Right renal cortex interstitium (tissue), 3 donors: ENCODE measurements around the gene TMEM242. TPM values are rescaled to one million over a fixed set of nuclear protein-coding genes. Genes with fewer than 3 reads are reported as not detected.

Source experiments
- DNase-seq, 3 donors: peaks; one replicate each; pipeline ENCODE4 v3.0.0-alpha.2; 2013; ENCODE audit warnings: low read depth in 3 of 3, low spot score in 2 of 3
- polyA plus RNA-seq, 3 donors: library from polyadenylated mRNA; unstranded; fragments of 120-200 nt; gene quantifications; one replicate each; pipeline ENCODE4 v1.2.1, GENCODE V29; 2013; ENCODE audit not compliant: insufficient read length in 3 of 3

Gene TMEM242
- polyA plus RNA-seq, 3 donors = 13.6 to 15.1 (median 14.5) TPM

GRCh38 chr6:157272866-157273755 is 50.2 kb downstream of the TMEM242 start:
- no peak for DNase-seq

GRCh38 chr6:157272372-157272771 is 50.9 kb downstream of the TMEM242 start:
- DNase-seq = no peak

GRCh38 chr6:157271911-157272310 is 51.4 kb downstream of the TMEM242 start:
- DNase-seq = no peak

GRCh38 chr6:157271441-157271840 is 51.9 kb downstream of the TMEM242 start:
- no peak for DNase-seq

- no peak for DNase-seq
These were observed 52.4 kb downstream of the TMEM242 start for GRCh38 chr6:157270916-157271315.

GRCh38 chr6:157270308-157270707 is 53.0 kb downstream of the TMEM242 start:
- no peak for DNase-seq

GRCh38 chr6:157269261-157269794 is 54.0 kb downstream of the TMEM242 start:
- peak; percentile 52 to 63 (median 60) for DNase-seq

GRCh38 chr6:157268835-157269234 is 54.5 kb downstream of the TMEM242 start:
- no peak for DNase-seq

GRCh38 chr6:157268396-157268795 is 54.9 kb downstream of the TMEM242 start:
- DNase-seq = no peak

GRCh38 chr6:157267654-157268053 is 55.7 kb downstream of the TMEM242 start:
- no peak for DNase-seq

GRCh38 chr6:157267109-157267611 is 56.2 kb downstream of the TMEM242 start:
- no peak for DNase-seq

GRCh38 chr6:157266274-157267101 is 56.8 kb downstream of the TMEM242 start:
- no peak for DNase-seq

- no peak for DNase-seq
These were observed 57.7 kb downstream of the TMEM242 start for GRCh38 chr6:157265635-157266034.

- no peak for DNase-seq
These were observed 58.1 kb downstream of the TMEM242 start for GRCh38 chr6:157265186-157265585.

- no peak for DNase-seq
These were observed 58.6 kb downstream of the TMEM242 start for GRCh38 chr6:157264701-157265100.

- no peak for DNase-seq
These were observed 59.4 kb downstream of the TMEM242 start for GRCh38 chr6:157263881-157264397.

- no peak for DNase-seq
These were observed 60.2 kb downstream of the TMEM242 start for GRCh38 chr6:157263146-157263545.

GRCh38 chr6:157261606-157262005 is 61.7 kb downstream of the TMEM242 start:
- no peak for DNase-seq

GRCh38 chr6:157260735-157261410 is 62.4 kb downstream of the TMEM242 start:
- no peak for DNase-seq

- DNase-seq = no peak
These were observed 63.9 kb downstream of the TMEM242 start for GRCh38 chr6:157259443-157259842.
